ENCODE measurements around the gene HYAL3. TPM values are rescaled to one million over a fixed set of nuclear protein-coding genes. Genes with fewer than 3 reads are reported as not detected.

Gene HYAL3
- total and polyA plus RNA-seq, 2 of the 13 experiments (the other 11 are each of a cell fraction or from before 2014, with no cell fraction given), result 5.5 to 10.4 TPM

GRCh38 chr3:50321336-50322114, 22.3 kb upstream of the HYAL3 start (continued):
- TF ChIP-seq ONECUT2 (CRISPR knock-in tag; IDR thresholded peaks at IDR 0.05) (no peak), ZNF414 (CRISPR knock-in tag; IDR thresholded peaks at IDR 0.05) (no peak), PRMT3 (CRISPR knock-in tag; IDR thresholded peaks at IDR 0.05; ENCODE audit: borderline replicate concordance, low read depth) (no peak), DNMT1 (CRISPR knock-in tag; IDR thresholded peaks at IDR 0.05) (no peak), KMT2B (CRISPR knock-in tag; IDR thresholded peaks at IDR 0.05) (peak; percentile 50; the same call in 1 of the 2 replicates), PHF20 (CRISPR knock-in tag; IDR thresholded peaks at IDR 0.05) (no peak; the same call in 1 of the 2 replicates), ZNF3 (CRISPR knock-in tag; IDR thresholded peaks at IDR 0.05) (no peak), NCOR1 (IDR thresholded peaks at IDR 0.05; ENCODE audit: borderline replicate concordance, low read length) (peak; percentile 80), NFYC (CRISPR knock-in tag; IDR thresholded peaks at IDR 0.05) (no peak), SRY (CRISPR knock-in tag; IDR thresholded peaks at IDR 0.05) (no peak; the same call in 1 of the 2 replicates), DPF2 (CRISPR knock-in tag; IDR thresholded peaks at IDR 0.05; ENCODE audit: borderline replicate concordance, low read depth) (no peak), ZNF484 (CRISPR knock-in tag; IDR thresholded peaks at IDR 0.05; ENCODE audit: borderline replicate concordance, low read depth) (no peak), MIER3 (CRISPR knock-in tag; IDR thresholded peaks at IDR 0.05; ENCODE audit: borderline replicate concordance) (no peak), CHCHD3 (CRISPR knock-in tag; IDR thresholded peaks at IDR 0.05) (no peak), TP53 (CRISPR knock-in tag; conservative IDR thresholded peaks at IDR 0.05) (no peak), ADNP (CRISPR knock-in tag; IDR thresholded peaks at IDR 0.05) (0 out of 2 replicates have a peak, but pooled peaks have one; percentile 6), ZNF264 (CRISPR knock-in tag; IDR thresholded peaks at IDR 0.05) (no peak), ZZZ3 (CRISPR knock-in tag; IDR thresholded peaks at IDR 0.05; ENCODE audit: borderline replicate concordance) (no peak), PRDM15 (CRISPR knock-in tag; IDR thresholded peaks at IDR 0.05) (peak; percentile 25; the same call in 1 of the 2 replicates), ZNF780A (CRISPR knock-in tag; IDR thresholded peaks at IDR 0.05) (no peak), POGZ (CRISPR knock-in tag; IDR thresholded peaks at IDR 0.05) (no peak; the same call in 1 of the 2 replicates), FOXP4 (CRISPR knock-in tag; IDR thresholded peaks at IDR 0.05) (peak; percentile 54), ZNF839 (CRISPR knock-in tag; IDR thresholded peaks at IDR 0.05; ENCODE audit: borderline replicate concordance) (0 out of 2 replicates have a peak, but pooled peaks have one; percentile 59), IRX3 (CRISPR knock-in tag; IDR thresholded peaks at IDR 0.05; ENCODE audit: borderline replicate concordance, low read depth) (no peak), ZNF598 (CRISPR knock-in tag; IDR thresholded peaks at IDR 0.05; ENCODE audit: borderline replicate concordance) (no peak)
